GM19468 (cell line): ENCODE results near the gene OVAAL.

Source experiments
- ATAC-seq: cut with Tn5 transposase; IDR thresholded peaks from one replicate; pipeline ENCODE4 v1.9.1; 2021; ENCODE audit warnings: mild to moderate bottlenecking, moderate library complexity, moderate number of reproducible peaks; ENCODE audit not compliant: unreplicated experiment; ENCODE audit errors: extremely low read depth

Gene OVAAL

GRCh38 chr1:180558664-180559063, at the start of gene OVAAL:
OVAAL (plus strand) TSS chr1:180558964.
- no peak for ATAC-seq

DNA sequence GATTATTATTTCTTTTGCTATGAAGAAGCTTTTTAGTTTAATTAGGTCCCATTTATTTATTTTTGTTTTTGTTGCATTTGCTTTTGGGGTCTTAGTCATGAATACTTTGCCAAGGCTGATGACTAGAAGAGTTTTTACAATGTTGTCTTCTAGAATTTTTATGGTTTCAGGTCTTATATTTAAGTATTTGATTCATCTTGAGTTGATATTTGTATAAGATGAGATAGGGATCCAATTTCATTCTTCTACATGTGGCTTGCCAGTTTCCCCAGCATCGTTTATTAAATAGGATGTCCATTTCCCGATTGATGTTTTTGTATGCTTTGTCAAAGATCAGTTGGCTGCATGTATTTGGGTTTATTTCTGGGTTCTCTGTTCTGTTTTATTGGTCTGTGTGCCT, 47.9 kb upstream of the OVAAL start:
- no peak for ATAC-seq

DNA sequence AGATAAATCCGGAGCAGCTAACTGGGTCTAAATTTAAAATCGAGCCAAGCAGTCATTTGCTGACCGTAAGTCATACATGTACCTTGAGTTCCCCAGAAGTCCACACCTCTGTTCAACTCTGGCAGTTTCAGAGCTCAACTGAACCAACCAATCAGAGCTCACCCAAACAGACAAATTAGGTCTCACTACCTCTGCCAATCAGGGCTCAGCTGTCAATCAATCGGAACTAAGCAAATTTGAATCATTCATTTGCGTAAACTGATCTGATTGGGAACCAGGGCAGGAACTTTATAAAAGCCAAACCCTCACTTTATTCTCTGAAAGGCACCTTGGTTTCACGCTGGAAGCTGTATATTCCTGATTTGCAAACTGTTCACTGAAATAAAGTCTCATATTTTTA, 45.2 kb upstream of the OVAAL start:
- no peak for ATAC-seq

DNA sequence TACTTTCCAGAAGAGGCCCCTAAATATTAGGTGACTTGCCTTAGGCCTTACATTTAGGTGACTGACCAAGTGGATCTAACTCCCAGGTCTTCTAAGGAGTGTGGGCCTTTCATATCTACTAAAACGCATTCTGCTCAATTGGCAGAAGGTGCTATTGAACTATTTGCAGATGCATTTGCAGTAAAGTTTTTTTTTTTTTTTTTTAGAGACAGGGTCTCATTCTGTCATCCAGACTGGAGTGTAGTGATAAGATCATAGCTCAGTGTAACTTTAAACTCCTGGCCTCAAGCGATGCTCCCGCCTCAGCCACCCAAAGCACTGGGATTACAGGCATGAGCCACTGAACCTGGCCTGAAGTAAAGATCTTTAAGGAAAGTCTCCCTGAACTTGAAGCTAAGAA, 43.4 kb upstream of the OVAAL start:
- ATAC-seq: no peak

- peak; percentile 91 for ATAC-seq
These were observed 42.8 kb upstream of the OVAAL start for GRCh38 chr1:180515857-180516388.

DNA sequence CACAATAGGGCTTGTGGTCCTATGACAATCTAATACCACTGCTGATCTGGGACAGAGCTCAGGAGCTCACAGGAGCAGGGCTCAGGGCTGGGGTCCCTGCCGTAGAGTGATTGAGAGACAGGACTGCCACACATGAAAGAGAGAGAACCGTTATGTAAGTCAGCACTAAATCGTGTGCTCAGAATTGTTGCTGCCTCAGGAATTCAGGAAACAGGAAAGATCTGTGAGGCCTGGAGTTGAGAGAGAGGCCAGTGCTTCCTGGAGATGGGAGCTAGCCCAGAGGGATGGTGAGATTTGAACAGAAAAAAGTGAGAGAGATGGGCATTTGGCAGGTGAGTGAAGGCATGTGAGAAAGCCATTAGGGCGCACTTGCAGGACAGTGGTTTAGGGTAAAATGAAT, 38.9 kb upstream of the OVAAL start:
- no peak for ATAC-seq

DNA sequence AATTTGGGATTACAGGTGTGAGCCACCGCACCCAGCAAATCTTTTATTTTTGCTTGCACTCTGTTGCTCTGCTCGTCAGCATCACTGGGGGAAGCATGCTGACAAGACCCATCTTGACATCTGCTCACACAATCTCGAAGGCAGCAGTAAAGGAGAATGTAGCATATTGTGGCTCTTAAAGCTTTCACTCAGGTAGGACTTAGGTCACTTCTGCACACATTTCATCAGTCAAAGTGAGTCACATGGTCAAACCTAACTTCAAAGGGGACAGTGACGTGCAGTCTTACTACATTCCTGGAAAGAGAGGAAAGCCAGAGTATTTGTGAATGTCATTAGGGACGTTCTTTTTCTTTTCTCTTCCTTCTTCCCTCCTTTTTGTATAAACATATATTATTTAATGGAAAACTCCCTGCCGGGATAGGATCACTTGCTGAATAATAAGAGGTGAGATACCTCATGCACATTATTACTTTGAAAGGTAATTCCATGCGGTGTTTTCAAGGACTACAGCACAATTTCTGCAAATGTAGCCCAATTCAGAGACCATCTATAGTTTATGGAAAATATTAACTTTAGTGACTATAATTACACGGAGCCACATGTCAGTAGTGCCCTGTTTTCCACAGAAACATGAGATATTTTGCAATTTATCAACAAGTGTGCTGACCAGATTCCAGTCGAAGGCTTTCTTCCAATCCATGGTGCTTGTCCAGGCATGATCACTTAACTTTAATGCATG, 37.1 kb upstream of the OVAAL start:
- no peak for ATAC-seq

DNA sequence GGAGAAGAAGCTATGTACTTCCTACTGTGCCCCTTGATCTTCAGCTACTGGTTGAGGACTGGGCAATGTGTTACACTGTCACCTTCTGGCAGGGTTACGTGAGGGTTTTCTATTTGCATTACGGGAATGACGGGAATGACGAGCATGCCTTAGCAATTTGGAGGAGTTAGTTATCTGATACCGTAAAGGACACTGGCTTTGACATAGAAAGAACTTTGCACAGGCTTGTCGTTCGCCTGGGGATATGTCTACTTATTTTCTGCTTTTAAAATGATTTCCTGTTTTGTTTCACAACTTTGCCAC, 36.6 kb upstream of the OVAAL start:
- no peak for ATAC-seq

- ATAC-seq: no peak
These were observed 34.4 kb upstream of the OVAAL start for GRCh38 chr1:180524160-180524914.

GRCh38 chr1:180524915-180525714, 33.6 kb upstream of the OVAAL start:
- ATAC-seq: no peak

DNA sequence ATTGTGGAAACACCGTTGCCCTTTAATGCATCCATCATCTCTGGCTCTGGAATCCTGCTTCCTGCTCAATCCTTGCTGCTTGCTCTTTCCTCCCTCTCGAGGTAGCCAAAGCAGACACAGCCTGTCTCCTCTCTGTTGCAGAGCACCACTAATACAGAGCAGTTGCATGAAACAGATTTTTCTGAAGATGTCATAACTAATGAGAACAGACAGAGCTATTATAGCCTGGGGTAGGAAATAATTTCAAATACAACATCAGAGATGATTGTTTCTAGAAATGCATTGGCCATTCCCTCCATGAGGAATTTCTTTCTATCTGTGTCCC, 33.1 kb upstream of the OVAAL start:
- no peak for ATAC-seq

DNA sequence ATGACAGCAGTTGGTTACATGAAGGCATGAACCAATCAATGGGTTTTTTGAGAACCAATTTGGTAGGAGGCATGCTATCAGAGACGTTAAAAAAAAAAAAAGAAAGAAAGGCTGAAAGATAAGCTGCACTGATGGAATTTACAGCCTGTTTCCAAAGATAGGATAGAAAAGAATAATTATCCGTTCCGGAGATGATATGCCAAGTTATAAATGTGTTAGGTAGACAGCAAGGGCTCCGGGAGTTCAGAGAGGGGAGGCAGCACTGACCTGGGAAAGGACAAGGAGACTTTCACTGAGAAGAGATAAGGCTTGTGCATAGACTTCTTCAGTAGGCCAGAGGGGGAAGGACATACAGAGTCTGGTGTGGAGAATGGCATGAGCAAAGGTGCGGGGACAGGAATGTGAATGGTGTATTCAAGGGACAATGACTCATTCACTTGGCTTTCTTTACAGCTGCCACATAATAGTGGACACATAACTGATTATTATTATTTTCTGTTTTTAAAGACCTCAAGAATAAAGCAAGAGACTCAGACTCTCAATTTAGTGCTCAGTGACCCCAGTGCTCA, 31.6 kb upstream of the OVAAL start:
- ATAC-seq: no peak

GRCh38 chr1:180528868-180529470, 29.8 kb upstream of the OVAAL start:
- no peak for ATAC-seq

DNA sequence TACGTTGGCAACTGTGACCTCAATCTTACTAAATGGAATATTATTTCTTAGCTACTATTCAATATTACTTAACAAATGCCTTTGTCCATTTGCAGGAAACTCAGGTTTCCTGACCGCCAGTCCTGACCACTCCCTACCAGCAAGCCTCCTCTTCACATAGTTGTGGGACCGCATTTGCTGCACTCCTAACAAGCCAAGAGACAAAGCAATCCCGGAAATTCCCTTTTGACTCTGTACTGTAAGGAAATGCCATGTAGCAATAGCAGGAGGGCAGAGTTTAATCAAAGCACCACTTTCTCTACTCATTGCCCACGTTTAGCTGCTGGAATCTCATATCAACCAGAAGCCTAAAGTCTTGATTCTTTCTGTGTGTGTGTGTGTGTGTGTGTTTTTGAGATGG, 28.3 kb upstream of the OVAAL start:
- no peak for ATAC-seq

DNA sequence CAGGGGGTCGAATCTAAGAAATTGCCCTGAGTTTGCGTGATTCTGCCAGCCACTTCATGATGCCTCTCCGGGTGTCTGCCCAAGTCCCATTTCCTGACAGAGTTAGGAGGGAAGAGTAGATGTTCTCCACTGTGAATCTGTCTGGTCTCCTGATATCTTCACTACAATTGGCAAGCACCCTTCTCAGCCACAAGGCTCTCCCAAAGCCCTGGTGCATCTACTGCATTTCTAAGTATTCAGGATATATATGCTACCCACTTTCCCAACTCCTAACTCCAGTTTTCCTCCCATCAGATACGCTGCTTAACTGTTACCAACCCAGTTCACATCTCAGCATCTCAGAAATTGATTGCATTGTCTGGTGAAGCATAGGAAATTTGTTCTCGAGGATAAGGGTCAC, 25.9 kb upstream of the OVAAL start:
- ATAC-seq: no peak

DNA sequence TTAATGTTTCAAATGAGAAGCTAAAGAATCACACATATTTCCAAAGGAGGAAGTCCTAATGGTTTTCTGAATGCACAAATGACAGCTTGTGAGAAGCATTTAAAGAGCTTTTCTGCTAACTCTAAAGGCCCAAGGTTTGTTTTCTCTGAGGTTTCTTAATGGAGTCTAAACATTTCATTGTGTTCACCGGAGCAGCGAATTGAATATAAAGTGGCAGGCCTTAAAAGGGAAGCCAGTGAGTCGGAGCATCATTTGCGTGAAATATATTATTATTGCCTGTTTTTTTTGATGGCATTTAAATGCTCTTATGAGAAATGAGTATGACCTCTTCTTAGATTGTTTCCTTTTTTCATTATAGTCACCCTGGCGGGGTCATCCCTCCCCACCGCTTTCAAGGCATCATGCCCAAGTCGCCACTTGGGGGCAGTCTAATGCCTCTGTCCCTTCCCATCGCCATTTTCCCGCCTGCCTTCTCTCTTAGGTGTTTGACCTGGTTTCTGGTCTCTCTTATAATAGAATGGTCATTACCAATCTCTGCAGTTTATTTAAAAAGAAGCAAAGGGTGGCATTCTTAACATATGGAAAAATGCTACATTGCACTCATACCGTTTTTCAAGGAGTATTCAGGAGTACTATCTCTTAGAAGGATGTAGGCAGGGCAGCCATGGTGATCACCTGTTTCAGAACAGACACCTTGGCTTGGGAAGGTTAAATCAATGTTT, 25.3 kb upstream of the OVAAL start:
- no peak for ATAC-seq

GRCh38 chr1:180534214-180534613, 24.6 kb upstream of the OVAAL start:
- ATAC-seq: no peak

- ATAC-seq: no peak
These were observed 23.3 kb upstream of the OVAAL start for GRCh38 chr1:180535418-180535999.

- no peak for ATAC-seq
These were observed 21.9 kb upstream of the OVAAL start for GRCh38 chr1:180536821-180537372.
